NCI-H748 treated with DMSO at 0.1 percent for 48 hours (cell line): ENCODE measurements around the gene PRPF19.

Experiments
- DNase-seq: peaks from one replicate; lab custom pipeline; 2025; lab: John Stamatoyannopoulos, UW

PRPF19 gene

DNA sequence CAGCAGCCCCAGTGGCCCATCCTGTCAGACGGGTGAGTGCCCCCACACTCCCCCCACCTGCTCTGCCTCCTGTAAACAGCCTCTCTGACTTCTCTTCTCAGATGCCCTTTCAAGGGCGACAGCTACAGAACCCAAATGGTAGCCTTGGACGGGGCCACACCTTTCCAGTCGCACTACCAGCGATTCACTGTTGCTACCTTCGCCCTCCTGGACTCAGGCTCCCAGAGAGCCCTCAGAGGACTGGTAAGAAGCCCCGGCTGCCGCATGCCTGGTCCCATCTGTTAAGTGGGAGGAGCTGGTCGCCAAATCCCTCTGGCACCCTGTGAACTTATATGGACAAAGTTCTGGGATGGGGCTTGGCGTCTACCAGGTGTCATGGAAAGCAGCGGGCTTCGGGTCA is 32.9 kb downstream of the PRPF19 start:
- no peak for DNase-seq

DNA sequence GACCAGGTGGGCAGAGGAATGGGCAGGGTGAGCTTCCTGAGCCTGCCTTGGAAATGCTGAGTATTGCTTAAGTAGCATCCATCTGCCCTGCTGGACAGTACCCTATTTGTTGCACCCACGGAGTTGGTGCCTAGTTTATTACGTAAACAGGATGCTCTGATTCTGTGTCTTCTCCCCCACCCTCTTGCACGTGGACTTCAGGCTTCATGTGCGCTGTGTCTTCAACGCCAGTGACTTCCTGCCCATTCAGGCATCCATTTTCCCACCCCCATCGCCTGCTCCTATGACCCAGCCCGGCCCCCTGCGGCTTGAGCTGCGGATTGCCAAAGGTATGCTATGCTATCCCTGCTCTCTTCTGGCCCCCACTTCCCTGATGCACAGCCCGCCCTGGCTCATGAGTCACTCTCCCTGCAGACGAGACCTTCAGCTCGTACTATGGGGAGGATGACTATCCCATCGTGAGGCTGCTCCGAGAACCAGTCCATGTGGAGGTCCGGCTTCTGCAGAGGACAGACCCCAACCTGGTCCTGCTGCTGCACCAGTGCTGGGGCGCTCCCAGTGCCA is 33.3 kb downstream of the PRPF19 start:
- DNase-seq = no peak

- no peak for DNase-seq
Observed at GRCh38 chr11:60872124-60872960, 34.0 kb downstream of the PRPF19 start.

- DNase-seq = no peak
Observed at GRCh38 chr11:60871378-60872061, 34.9 kb downstream of the PRPF19 start.

DNA sequence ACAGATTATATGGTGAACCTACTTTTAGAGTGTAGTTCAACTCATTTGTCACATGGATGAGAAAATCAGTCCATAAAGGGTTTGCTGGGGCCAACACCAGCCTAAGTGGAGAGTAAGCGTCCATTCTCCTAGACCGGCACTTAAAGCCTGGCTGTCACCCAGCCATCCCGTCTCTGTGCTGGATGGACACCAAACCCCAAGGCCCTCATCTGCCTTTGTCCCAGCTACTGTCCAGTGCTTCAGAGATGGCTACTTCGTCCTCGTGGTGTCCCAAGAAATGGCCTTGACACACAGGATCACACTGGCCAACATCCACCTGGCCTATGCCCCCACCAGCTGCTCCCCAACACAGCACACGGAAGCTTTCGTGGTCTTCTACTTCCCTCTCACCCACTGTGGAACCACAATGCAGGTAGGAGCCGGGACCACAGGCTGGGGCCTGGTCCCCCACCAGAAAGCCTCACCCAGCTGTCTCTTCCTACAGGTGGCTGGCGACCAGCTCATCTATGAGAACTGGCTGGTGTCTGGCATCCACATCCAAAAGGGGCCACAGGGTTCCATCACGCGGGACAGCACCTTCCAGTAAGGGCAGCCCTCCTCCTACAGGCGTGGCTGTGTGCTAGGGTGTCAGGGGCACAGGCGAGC is 35.5 kb downstream of the PRPF19 start:
- no peak for DNase-seq

DNA sequence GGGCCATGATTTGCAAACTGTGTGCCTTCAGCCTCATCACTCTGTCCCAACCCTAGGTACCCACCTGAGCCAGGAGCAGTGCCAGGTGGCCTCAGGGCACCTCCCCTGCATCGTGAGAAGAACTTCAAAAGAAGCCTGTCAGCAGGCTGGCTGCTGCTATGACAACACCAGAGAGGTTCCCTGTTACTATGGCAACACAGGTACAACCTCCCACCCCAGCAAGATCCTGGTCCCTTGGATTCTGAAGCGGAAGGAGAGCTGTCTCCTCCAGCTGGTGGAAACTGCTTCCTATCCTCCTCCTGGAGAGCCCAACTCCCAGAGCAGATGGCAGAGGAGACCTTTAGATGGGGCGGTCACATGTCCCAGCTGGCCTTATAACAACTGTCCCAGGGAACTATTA is 36.1 kb downstream of the PRPF19 start:
- DNase-seq = no peak

- DNase-seq = no peak
Observed at GRCh38 chr11:60869451-60869825, 36.9 kb downstream of the PRPF19 start.

GRCh38 chr11:60868682-60869450 is 37.5 kb downstream of the PRPF19 start:
- DNase-seq = no peak

GRCh38 chr11:60867871-60868681 is 38.3 kb downstream of the PRPF19 start:
- DNase-seq = no peak

DNA sequence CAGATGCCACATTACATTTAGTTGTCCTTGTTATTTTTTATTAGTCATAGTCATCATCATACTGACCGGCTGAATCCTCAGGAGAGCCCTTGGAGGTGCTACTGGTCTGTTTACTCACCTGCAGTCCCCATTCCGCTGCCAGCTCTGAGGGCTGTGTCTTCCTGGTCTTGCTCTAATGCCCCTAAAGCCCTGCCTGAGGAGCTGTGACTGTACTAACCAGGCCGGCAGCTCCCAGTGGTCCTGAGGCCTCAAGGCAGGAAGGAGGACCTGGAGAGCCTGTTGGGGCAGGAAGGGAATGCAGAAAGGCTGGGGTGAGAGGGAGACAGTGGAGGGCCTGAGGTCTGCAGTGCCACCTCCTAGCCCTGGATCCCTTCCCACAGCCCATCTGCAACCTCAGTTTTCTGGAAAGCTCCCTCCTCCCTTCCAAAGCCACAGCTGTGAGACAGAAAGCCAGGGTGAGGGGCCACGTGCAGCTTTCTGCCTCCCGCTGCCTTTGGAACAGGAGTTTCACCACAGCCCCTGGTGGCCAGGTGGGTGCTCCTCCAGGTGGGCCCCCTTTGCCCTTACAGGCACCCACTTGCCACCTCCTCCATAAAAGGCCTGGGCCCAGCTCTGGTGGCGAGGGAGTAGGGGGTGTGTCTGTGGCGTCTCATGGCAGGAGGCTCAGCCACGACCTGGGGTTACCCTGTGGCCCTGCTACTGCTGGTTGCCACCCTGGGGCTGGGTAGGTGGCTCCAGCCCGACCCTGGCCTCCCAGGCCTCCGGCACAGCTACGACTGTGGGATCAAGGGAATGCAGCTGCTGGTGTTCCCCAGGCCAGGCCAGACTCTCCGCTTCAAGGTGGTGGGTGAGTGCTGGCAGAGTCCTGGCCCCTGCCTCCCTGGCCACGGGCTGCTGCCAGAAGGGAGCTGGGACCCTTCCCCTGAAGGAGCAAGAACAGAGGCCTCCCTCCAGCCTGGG is 39.2 kb downstream of the PRPF19 start, which contains the start of gene ZP1:
TSS of gene ZP1 (plus strand) at position 632 of the 960 bp plus-strand sequence. CDS start at position 652, 20 bp downstream.
- DNase-seq = no peak

DNA sequence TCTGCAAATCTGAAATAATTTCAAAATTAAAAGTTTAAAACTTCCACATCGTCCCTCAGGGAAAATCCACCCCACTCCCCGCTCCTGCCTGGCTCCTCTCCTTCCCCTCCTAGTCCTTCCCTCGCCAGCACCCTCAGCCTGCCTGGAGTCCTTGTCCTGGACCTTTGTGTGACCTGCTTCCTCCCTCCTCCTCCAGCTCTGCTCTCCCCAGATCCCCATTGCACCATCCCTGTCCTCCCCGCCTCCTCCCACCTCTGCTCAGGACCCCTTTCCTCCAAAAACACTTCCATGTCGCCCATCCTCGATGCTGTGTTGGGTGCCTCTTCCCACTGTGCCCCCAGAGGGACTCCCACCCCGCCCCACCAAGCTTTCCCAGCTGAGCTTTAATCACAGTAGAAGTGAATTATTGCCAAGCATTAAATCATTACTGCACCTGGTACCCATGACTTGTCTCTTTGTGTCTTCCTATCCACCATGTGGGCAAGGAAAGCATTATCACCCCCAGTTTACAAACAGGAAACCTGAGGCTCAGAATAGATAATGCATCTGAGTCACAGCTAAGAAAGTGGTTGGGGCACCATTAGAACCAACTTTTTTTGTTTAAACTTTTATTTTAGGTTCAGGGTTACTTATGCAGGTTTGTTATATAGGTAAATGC is 41.4 kb downstream of the PRPF19 start:
- DNase-seq = no peak

- DNase-seq = no peak
Observed at GRCh38 chr11:60863550-60864521, 42.5 kb downstream of the PRPF19 start.

DNA sequence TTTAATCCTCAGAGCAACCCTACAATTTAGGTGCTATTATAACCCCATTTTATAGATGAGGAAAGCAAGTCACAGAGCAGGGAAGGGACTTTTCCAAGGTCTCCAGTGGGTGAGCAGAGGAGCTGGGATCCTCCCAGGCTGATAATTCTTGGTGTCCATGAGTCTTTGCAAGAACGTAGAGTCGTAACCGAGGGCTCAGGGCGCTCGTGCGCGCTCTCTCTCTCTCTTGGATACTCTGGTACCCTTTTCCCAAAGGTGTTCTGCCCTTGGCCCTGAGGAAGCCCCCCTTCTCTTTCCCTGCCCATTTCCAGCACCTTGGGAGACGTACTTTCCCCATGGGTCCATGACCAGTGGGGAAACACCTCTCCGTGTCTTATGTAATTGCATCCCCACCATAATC is 44.2 kb downstream of the PRPF19 start:
- DNase-seq = no peak

GRCh38 chr11:60860943-60861342 is 45.4 kb downstream of the PRPF19 start:
- no peak for DNase-seq

- no peak for DNase-seq
Observed at GRCh38 chr11:60859616-60860250, 46.7 kb downstream of the PRPF19 start.

GRCh38 chr11:60858731-60859464 is 47.5 kb downstream of the PRPF19 start:
- DNase-seq = no peak

DNA sequence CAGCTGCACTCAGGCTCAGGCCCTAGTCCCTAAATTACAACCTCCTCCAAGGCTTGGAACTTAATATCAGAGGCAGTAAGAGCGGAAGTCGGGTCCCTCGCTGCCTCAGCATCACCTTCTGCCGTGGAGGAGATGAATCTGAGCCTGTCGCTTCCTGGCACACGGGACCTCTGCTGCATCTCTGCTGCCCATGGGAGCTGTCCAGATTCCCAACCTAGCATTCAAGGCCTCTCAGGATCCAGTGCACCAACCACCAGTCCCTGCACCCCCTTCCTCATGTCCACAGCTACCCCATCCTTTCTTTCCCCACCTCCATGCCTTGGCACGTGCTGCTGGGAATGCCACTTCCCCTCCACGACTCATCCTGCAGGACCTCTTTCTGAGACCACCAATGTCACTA is 48.1 kb downstream of the PRPF19 start:
- no peak for DNase-seq
